MV-4-11 (cell line): ENCODE data around the gene CCDC194.

ENCODE experiments used
- DNase-seq: peaks from one replicate; lab custom pipeline; 2025; lab: John Stamatoyannopoulos, UW

Gene CCDC194

GRCh38 chr19:17406046-17406886 lies 12.3 kb upstream of the CCDC194 start:
- peak; percentile 92 for DNase-seq

- DNase-seq = peak; percentile 97
These were observed 11.5 kb upstream of the CCDC194 start, which contains the start of gene BST2 for GRCh38 chr19:17405250-17406045. BST2 (minus strand) TSS chr19:17405630; CDS start chr19:17405575, 55 bp downstream.

- DNase-seq = no peak
These were observed 10.7 kb upstream of the CCDC194 start for GRCh38 chr19:17404621-17405249.

- no peak for DNase-seq
These were observed 10.0 kb upstream of the CCDC194 start for GRCh38 chr19:17404015-17404414.

GRCh38 chr19:17402982-17403855 lies 9.2 kb upstream of the CCDC194 start:
- no peak for DNase-seq

- DNase-seq = no peak
These were observed 7.6 kb upstream of the CCDC194 start for GRCh38 chr19:17401628-17402027.

- no peak for DNase-seq
These were observed 5.0 kb upstream of the CCDC194 start for GRCh38 chr19:17398902-17399527.

- DNase-seq = peak; percentile 96
These were observed 957 bp upstream of the CCDC194 start for GRCh38 chr19:17394891-17395415.

- peak; percentile 50 for DNase-seq
These were observed 994 bp downstream of the CCDC194 start for GRCh38 chr19:17393002-17393401.

- peak; percentile 100 for DNase-seq
These were observed 2.4 kb downstream of the CCDC194 start for GRCh38 chr19:17391371-17392151.

GRCh38 chr19:17390665-17391370 lies 3.2 kb downstream of the CCDC194 start:
- peak; percentile 88 for DNase-seq

GRCh38 chr19:17389957-17390664 lies 3.9 kb downstream of the CCDC194 start:
- DNase-seq = no peak

GRCh38 chr19:17389288-17389687 lies 4.7 kb downstream of the CCDC194 start:
- DNase-seq = no peak

- peak; percentile 64 for DNase-seq
These were observed 8.0 kb downstream of the CCDC194 start for GRCh38 chr19:17385878-17386611.

GRCh38 chr19:17380426-17381138 lies 13.4 kb downstream of the CCDC194 start:
- DNase-seq = no peak

- peak; percentile 24 for DNase-seq
These were observed 14.8 kb downstream of the CCDC194 start for GRCh38 chr19:17379221-17379631.

- DNase-seq = no peak
These were observed 15.7 kb downstream of the CCDC194 start for GRCh38 chr19:17378271-17378670.
